HCT116 (cell line): ENCODE measurements around the gene TIRAP. TPM values are rescaled to one million over a fixed set of nuclear protein-coding genes. Genes with fewer than 3 reads are reported as not detected.

Source experiments
- ATAC-seq: fragments of 200-7000 bp; cut with Tn5 transposase; 2 replicates; pipeline ENCODE4 v1.9.1; 2020; ENCODE audit warnings: mild to moderate bottlenecking, moderate library complexity
- BruUV-seq: library from RNA; stranded (reverse); fragments of 400-500 nt; replicated peaks from 2 replicates; lab custom pipeline; 2021; lab: Mats Ljungman, UMichigan
- CTCF ChIA-PET: fragments of 300-600 bp; sonication (Branson Sonifier 250); formaldehyde crosslinking; loops from one replicate; lab custom pipeline; 2021; ENCODE audit warnings: antibody characterized with exemption; lab: Charles Lee
- POLR2A ChIA-PET: fragments of 300-600, 350-600 bp; sonication (Branson Sonifier 250); formaldehyde crosslinking; loops from one replicate; lab custom pipeline; 2021; ENCODE audit warnings: antibody characterized with exemption; lab: Charles Lee
- RAD21 ChIA-PET, 2 experiments: fragments of 300-600 bp; sonication (Branson Sonifier 250); formaldehyde crosslinking; loops; one replicate each; lab custom pipeline; 2023; ENCODE audit warnings: low total read pairs in 2 of 2; ENCODE audit not compliant: uncharacterized antibody in 2 of 2, unreplicated experiment in 2 of 2, low non-redundant PET in 1 of 2; lab: Charles Lee
- DNase-seq: peaks from one replicate; pipeline ENCODE4 v3.0.0-alpha.2; 2010; ENCODE audit warnings: low read depth, low spot score
- H2AFZ ChIP-seq: fragments of 200-600 bp; shearing (Covaris generic), sonication (generic); 2 replicates; pipeline ENCODE4 v1.6.1; 2017; ENCODE audit warnings: low read depth, mixed run types, mixed read lengths, antibody characterized with exemption, low read length; ENCODE audit not compliant: poor library complexity, severe bottlenecking
- H3K27ac ChIP-seq: 2 replicates; pipeline ENCODE4 v1.5.1; 2012; ENCODE audit warnings: low read depth, low read length
- H3K27me3 ChIP-seq: fragments of 200-600 bp; sonication (generic); 2 replicates; pipeline ENCODE4 v1.6.1; 2016; ENCODE audit warnings: mixed run types, low read length, mixed read lengths; ENCODE audit not compliant: insufficient read depth
- H3K36me3 ChIP-seq, 2 experiments: fragments of 200-500 bp in 1 of 2; fragments of 200-600 bp in 1 of 2; sonication (Bioruptor generic) in 1 of 2; sonication (generic) in 1 of 2; 2 replicates each; pipeline versions ENCODE4 v1.5.1 to v1.6.1; 2014 to 2016; ENCODE audit warnings: low read length in 2 of 2, inconsistent platforms in 1 of 2, mixed read lengths in 1 of 2, mixed run types in 1 of 2; ENCODE audit not compliant: insufficient read depth in 2 of 2, control insufficient read depth in 1 of 2
- H3K4me1 ChIP-seq, 2 experiments: fragments of 200-600 bp in 1 of 2; sonication (generic) in 1 of 2; 2 replicates each; pipeline versions ENCODE4 v1.5.1 to v1.6.1; 2012 to 2017; ENCODE audit warnings: low read length in 2 of 2, inconsistent platforms in 1 of 2, mild to moderate bottlenecking in 1 of 2, mixed read lengths in 1 of 2, mixed run types in 1 of 2, moderate library complexity in 1 of 2; ENCODE audit not compliant: insufficient read depth in 2 of 2, control insufficient read depth in 1 of 2
- H3K4me2 ChIP-seq: fragments of 200-600 bp; sonication (generic); 2 replicates; pipeline ENCODE4 v1.6.1; 2017; ENCODE audit warnings: mixed run types, low read length, mixed read lengths
- H3K4me3 ChIP-seq, 2 experiments: fragments of 200-600 bp in 1 of 2; sonication (generic) in 1 of 2; replicated peaks in 1 of 2; 2 replicates each; pipeline ENCODE4 v1.5.1; 2011 to 2016; ENCODE audit warnings: low read length in 2 of 2, control low read depth in 1 of 2, low read depth in 1 of 2, mild to moderate bottlenecking in 1 of 2, mixed read lengths in 1 of 2, mixed run types in 1 of 2
- H3K79me2 ChIP-seq: fragments of 200-600 bp; sonication (generic); 2 replicates; pipeline ENCODE4 v1.6.1; 2017; ENCODE audit warnings: mild to moderate bottlenecking, mixed run types, low read length, moderate library complexity, mixed read lengths; ENCODE audit not compliant: insufficient read depth
- H3K9ac ChIP-seq: fragments of 200-600 bp; sonication (generic); 2 replicates; pipeline ENCODE4 v1.6.1; 2016; ENCODE audit warnings: low read length, mixed read lengths
- H3K9me2 ChIP-seq: fragments of 200-600 bp; sonication (generic), shearing (Covaris generic); 2 replicates; pipeline ENCODE4 v1.6.1; 2017; ENCODE audit warnings: mixed run types, mild to moderate bottlenecking, moderate library complexity; ENCODE audit not compliant: insufficient read depth
- H3K9me3 ChIP-seq, 2 experiments: fragments of 200-500 bp in 1 of 2; fragments of 200-600 bp in 1 of 2; sonication (Bioruptor generic) in 1 of 2; sonication (generic) in 1 of 2; 2 replicates each; pipeline ENCODE4 v1.6.1; 2014 to 2017; ENCODE audit warnings: low read length in 2 of 2, mixed read lengths in 2 of 2, inconsistent platforms in 1 of 2, low read depth in 1 of 2, mild to moderate bottlenecking in 1 of 2, mixed run types in 1 of 2, moderate library complexity in 1 of 2; ENCODE audit not compliant: control insufficient read depth in 1 of 2, insufficient read depth in 1 of 2
- H4K20me1 ChIP-seq: fragments of 200-600 bp; sonication (generic), shearing (Covaris generic); 2 replicates; pipeline ENCODE4 v1.6.1; 2017; ENCODE audit warnings: mixed run types, mild to moderate bottlenecking, moderate library complexity; ENCODE audit not compliant: insufficient read depth
- ELF1 ChIP-seq: IDR thresholded peaks from 2 replicates; pipeline ENCODE4 v1.6.1; 2012; ENCODE audit warnings: low read depth, borderline replicate concordance
- FOSL1 ChIP-seq: IDR thresholded peaks from 2 replicates; pipeline ENCODE4 v1.6.1; 2012; ENCODE audit warnings: low read depth
- RAD21 ChIP-seq: IDR thresholded peaks from 2 replicates; pipeline ENCODE4 v1.6.1; 2012; ENCODE audit warnings: low read depth, mild to moderate bottlenecking
- REST ChIP-seq: IDR thresholded peaks from 2 replicates; pipeline ENCODE4 v1.6.1; 2012; ENCODE audit warnings: low read depth
- SIN3A ChIP-seq: IDR thresholded peaks from 2 replicates; pipeline ENCODE4 v1.6.1; 2012; ENCODE audit warnings: low read depth
- ZBTB33 ChIP-seq: IDR thresholded peaks from 2 replicates; pipeline ENCODE4 v1.6.1; 2011; ENCODE audit warnings: mild to moderate bottlenecking, low read length, moderate library complexity; ENCODE audit not compliant: insufficient replicate concordance; ENCODE audit errors: extremely low read depth
- intact Hi-C: fragments of 100-400 bp; cut with micrococcal nuclease; formaldehyde crosslinking; loops from 2 replicates; pipeline ENCODE4 v1.10.0; 2022
- total RNA-seq: library from RNA; stranded (reverse); gene quantifications from one replicate; pipeline ENCODE4 v1.2.1, GENCODE V29; 2021; ENCODE audit not compliant: unreplicated experiment
- TF ChIP-seq, protein P1 (sequence below), 3 experiments: fragments of 200-600 bp in 1 of 3; sonication (generic) in 1 of 3; IDR thresholded peaks in 2 of 3; conservative IDR thresholded peaks in 1 of 3; 2 replicates each; pipeline ENCODE4 v1.5.1; 2012 to 2017; ENCODE audit warnings: low read depth in 2 of 3, low read length in 2 of 3, antibody characterized with exemption in 1 of 3, borderline replicate concordance in 1 of 3, control low read depth in 1 of 3, mild to moderate bottlenecking in 1 of 3, mixed read lengths in 1 of 3, mixed run types in 1 of 3, moderate library complexity in 1 of 3; ENCODE audit not compliant: insufficient read depth in 1 of 3

The TIRAP gene
- total RNA-seq, 1 experiment from 2014 or later = 10.8 TPM

DNA sequence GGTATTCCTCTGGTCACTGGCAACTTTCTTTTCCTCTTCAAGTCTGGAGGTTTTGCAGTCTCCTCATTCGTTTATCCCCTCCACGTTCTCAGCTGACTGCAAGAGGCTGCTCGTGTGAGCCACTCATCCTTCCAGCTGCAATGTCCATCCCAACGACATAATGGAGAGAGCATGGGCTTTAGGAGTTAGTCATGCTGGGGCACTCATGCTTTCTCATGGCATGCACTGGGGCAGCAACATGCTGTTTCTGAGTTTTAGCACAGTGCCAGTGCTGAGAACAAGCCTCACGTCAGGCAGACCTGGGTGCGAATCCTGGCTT, 28.1 kb downstream of the TIRAP start:
- H3K9ac ChIP-seq = no peak overlapping the region
- no peak for DNase-seq

More for the DNA sequence above, 28.1 kb downstream of the TIRAP start:
- Histone ChIP-seq H2AFZ (no peak overlapping the region), H3K27ac (no peak overlapping the region), H3K4me3 (no peak overlapping the region), H3K79me2 (no peaks in the 10 kb centered on the region), H3K4me1 (peaks cover 5 to 9% of the 10 kb centered on the region in 2 experiments), H3K27me3 (no peaks in the 10 kb centered on the region), H3K9me3 (no peaks in the 10 kb centered on the region), H3K9me2 (no peaks in the 10 kb centered on the region), H4K20me1 (no peaks in the 10 kb centered on the region), H3K36me3 (no peaks in the 10 kb centered on the region), H3K4me2 (no peak overlapping the region)
- RAD21 ChIA-PET = interaction anchor here (0.6 to 1.3 kb wide), 4 partner anchors 94 to 170 kb away, joined by 3 to 10 read pairs (median 6); no protein-coding TSS in a partner anchor
- CTCF ChIA-PET = interaction anchor here (1.0 to 5.9 kb wide), 9 partner anchors 8 to 679 kb away, joined by 3 to 74 read pairs (median 4); no protein-coding TSS in a partner anchor
- intact Hi-C loops = loop anchor here (1.0 to 10.0 kb wide), 4 partner anchors 82 to 680 kb away; no protein-coding TSS in a partner anchor
- POLR2A ChIA-PET = interaction anchor here (1.0 kb wide), 1 partner anchor 8 kb away, joined by 3 read pairs; no protein-coding TSS in a partner anchor
- no TSS peak for BruUV-seq
- TF ChIP-seq, protein P1, sequence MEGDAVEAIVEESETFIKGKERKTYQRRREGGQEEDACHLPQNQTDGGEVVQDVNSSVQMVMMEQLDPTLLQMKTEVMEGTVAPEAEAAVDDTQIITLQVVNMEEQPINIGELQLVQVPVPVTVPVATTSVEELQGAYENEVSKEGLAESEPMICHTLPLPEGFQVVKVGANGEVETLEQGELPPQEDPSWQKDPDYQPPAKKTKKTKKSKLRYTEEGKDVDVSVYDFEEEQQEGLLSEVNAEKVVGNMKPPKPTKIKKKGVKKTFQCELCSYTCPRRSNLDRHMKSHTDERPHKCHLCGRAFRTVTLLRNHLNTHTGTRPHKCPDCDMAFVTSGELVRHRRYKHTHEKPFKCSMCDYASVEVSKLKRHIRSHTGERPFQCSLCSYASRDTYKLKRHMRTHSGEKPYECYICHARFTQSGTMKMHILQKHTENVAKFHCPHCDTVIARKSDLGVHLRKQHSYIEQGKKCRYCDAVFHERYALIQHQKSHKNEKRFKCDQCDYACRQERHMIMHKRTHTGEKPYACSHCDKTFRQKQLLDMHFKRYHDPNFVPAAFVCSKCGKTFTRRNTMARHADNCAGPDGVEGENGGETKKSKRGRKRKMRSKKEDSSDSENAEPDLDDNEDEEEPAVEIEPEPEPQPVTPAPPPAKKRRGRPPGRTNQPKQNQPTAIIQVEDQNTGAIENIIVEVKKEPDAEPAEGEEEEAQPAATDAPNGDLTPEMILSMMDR (IDR thresholded peaks at IDR 0.05 in 2 of 3, conservative IDR thresholded peaks at IDR 0.05 in 1 of 3; ENCODE audit: borderline replicate concordance in 1 of 3, insufficient read depth in 1 of 3, low read depth in 2 of 3, low read length in 2 of 3) = no peak
- TF ChIP-seq SIN3A = no peak
- no peak for TF ChIP-seq RAD21
- TF ChIP-seq FOSL1 = no peak
- TF ChIP-seq ELF1 = no peak
- TF ChIP-seq REST = no peak
- TF ChIP-seq ZBTB33 = no peak
- ATAC-seq = no peak
